Measurements from ENCODE around the gene MAP4K5. TPM values are rescaled to one million over a fixed set of nuclear protein-coding genes. Genes with fewer than 3 reads are reported as not detected.
"Not testable (repeated sequence)": the region's sequence is repeated elsewhere in the genome, so short reads cannot be mapped to it uniquely, and the experiment has no call there.

Gene MAP4K5
- 10 to 100 TPM; 16.8 to 17.8 TPM for total RNA-seq

DNA sequence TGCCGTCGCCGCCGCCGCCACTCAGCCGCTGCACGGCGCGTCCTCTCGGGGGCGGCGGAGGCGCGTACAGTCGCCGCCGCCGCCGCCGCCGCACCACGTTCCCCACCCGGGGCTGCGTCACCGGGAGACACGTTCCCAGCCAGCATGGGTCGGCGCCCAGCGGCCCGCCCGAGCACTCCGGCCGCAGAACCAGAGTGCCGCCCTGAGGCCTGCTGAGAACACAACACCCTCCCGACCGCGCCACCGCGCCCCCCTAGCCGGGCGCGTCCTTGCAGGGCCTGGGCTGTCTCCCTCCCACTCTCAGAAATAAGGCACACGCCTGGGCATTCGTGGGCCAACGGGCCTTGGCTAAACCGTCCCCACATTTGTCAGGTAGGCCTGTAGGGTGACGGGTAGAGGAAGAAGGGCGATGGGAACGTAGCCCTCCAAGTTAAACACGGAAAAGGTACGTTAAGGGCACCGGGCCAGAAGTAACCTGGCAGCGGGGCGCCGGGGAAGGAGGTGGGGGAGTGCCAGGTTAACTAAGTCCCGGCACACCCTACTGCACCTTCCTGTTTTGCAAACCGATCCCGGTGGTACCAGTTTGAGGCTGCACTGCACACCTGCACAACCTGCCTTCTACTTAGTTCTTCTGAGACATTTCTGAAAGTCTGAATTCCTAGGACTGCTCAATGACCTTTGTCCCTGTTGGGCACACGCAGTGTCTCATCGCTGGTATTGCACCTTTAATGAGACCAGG is at the start of gene MAP4K5:
Gene MAP4K5 (minus strand): TSS at position 68 of the 739 bp plus-strand sequence. CDS start 520 bp downstream, outside the sequence.
- ATAC-seq, result peak; percentile 97 to 98
- peaks cover 0 to 11% of the 10 kb centered on the region in 2 donors for H3K9me3 Mint-ChIP-seq
- peaks cover 6 to 14% of the 10 kb centered on the region in 2 donors for H3K36me3 Mint-ChIP-seq

DNA sequence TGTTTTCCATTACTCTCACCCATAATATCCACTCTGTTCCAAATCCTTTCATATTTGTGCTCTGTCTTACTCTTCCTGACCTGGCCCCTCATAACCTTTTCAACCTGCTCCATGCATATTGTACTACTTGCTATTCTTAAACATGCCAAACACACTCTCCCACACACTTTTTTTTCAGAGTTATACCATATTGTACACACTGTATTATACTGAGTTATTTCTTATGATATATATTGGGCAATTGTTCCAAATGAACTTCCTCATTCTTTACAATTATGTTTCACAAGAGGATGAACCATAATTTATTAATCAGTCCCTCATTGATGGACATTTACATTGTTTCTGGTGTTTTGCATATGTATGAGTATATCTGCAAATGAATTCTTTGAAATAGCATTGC is 46.1 kb upstream of the MAP4K5 start:
- ATAC-seq (no peak), DNase-seq (ENCODE audit: low spot score in 2 of 2) (no peak)
- Mint-ChIP-seq H3K27ac (no peak overlapping the region), H3K9me3 (no peaks in the 10 kb centered on the region), H3K36me3 (no peaks in the 10 kb centered on the region)

More for the DNA sequence above, at the start of gene MAP4K5:
- H3K27ac Mint-ChIP-seq, result peak within 1 kb of the TSS; percentile 61 to 81
- DNase-seq (ENCODE audit: low spot score in 2 of 2), result peak; percentile 86 to 87

DNA sequence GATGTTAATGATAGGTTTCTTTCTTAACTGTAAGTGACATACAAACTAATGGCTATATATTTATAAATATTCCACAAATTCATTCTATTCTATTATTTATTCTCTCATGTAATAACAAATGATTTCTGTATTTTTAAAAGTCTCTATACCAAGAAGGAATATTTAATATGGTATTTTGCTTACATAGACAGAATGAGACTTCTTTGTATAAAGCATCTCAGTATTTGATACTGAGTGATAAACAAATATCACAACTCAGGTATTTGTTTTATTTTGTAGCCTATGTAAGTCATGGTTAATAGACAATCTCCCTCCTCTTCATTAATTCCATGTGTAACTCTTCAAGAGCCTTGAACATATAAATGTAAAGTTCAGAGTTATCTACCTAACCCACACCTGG is 45.6 kb upstream of the MAP4K5 start:
- DNase-seq (ENCODE audit: low spot score in 2 of 2), result no peak
- H3K36me3 Mint-ChIP-seq, result no peaks in the 10 kb centered on the region
- H3K27ac Mint-ChIP-seq, result no peak overlapping the region
- H3K9me3 Mint-ChIP-seq, result no peaks in the 10 kb centered on the region
- no peak for ATAC-seq

DNA sequence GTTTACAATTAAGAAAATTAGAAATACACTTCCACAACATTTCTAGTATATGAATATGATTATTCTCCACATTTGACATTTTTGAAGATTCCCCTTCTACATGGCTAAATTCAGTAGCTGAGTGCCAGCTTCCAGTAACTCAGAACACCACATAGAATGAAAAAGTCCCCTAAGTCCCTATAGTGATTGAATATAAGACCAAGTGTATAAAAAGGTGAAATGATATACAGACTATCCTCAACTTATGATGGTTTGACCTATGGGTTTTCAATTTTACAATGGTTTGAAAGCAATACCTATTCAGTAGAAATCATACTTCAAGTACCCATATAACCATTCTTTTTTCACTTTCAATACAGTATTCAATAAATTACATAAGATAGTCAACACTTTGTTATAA is 43.4 kb upstream of the MAP4K5 start:
- ATAC-seq, result no peak
- H3K9me3 Mint-ChIP-seq, result peaks cover 6 to 9% of the 10 kb centered on the region in 2 donors
- H3K36me3 Mint-ChIP-seq, result peaks cover 3 to 15% of the 10 kb centered on the region in 2 donors
- H3K27ac Mint-ChIP-seq, result no peak overlapping the region
- no peak for DNase-seq (ENCODE audit: low spot score in 2 of 2)

DNA sequence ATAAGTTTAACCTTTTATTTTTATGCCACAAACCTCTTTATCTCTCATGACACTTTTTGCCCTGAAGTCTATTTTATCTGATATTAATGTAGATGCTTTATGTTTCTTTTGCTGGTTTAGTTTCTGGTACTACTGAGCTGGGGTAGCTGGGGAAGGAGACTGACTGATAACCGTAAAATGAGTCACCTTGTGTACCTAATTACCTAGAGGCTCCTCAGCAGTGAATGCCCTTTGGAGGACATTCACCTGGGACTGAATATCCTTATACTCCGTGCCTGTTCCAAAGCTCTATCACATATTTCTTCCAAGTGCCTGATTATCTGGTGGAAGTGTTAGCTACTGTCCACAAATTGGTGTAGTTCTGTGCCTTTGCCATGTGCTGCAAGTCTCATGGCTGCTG is 41.5 kb upstream of the MAP4K5 start:
- no peak overlapping the region for H3K27ac Mint-ChIP-seq
- ATAC-seq, result no peak
- peaks cover 7 to 25% of the 10 kb centered on the region in 2 donors for H3K36me3 Mint-ChIP-seq
- DNase-seq (ENCODE audit: low spot score in 2 of 2), result no peak
- peaks cover 15 to 21% of the 10 kb centered on the region in 2 donors for H3K9me3 Mint-ChIP-seq

DNA sequence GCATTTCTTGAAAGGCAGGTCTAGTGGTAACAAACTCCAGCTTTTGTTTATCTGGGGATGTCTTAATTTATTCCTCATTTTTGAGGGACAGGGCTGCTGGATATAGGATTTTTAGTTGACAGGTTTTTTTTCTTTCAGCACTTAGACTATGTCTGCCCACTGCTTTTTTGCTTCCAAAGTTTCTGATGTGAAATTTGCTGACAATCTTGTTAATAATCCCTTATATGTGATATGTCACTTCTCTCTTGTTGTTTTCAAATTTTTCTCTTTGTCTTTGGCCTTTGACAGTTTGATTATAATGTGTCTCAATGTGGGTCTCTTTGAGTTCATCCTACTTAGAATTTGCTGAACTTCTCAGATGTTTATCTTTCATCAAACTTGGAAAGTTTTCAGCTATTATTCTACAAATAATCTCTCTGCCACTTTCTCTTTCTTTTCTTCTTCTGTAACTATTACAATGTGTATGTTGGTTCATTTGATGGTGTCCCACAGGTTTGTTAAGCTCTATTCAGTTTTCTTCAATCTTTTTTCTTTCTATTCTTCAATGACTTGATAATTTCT is 37.4 kb upstream of the MAP4K5 start:
- Mint-ChIP-seq H3K36me3 (peaks cover 7 to 25% of the 10 kb centered on the region in 2 donors), H3K27ac (no peak overlapping the region), H3K9me3 (peaks cover 22 to 26% of the 10 kb centered on the region in 2 donors)
- DNase-seq (ENCODE audit: low spot score in 2 of 2) (no peak), ATAC-seq (no peak)

DNA sequence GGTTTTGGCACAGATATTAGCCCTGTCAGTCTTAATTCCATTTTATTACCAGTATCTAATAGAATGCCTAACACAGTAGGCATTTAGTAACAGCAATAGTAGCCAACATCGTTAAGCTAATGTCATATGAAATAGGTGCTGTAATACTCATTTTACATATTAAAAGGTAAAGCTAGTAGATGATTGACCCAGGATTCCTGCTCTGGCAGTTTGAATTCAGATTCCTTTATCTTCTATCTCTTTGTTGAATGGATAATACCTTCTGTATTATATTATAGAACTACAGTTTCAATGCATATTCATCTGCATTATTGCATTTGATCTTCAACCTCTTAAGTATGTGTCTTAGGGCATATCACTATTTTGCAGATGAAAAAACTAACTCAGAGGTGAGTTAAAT is 30.5 kb upstream of the MAP4K5 start:
- peaks cover 0 to 2% of the 10 kb centered on the region in 2 donors for H3K9me3 Mint-ChIP-seq
- DNase-seq (ENCODE audit: low spot score in 2 of 2), result no peak
- H3K27ac Mint-ChIP-seq, result no peak overlapping the region
- peaks cover 0 to 11% of the 10 kb centered on the region in 2 donors for H3K36me3 Mint-ChIP-seq
- no peak for ATAC-seq

DNA sequence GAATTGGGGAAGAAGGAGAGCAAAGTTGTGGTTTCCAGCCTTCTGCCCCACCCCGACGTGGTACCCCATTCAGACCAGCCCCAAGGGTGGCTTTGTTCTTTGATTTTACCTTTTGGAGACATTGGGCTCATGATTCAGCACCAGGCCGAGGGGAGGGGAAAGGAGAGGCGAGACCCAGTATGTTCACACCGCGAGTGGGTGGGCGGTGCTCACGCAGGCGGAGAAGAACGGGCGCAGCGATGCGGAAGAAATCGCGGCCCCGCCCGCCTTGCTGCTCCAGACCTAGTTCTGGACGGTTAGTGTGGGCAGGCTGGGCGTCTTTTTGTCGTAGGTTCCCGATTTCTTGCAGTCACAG is 28.5 kb upstream of the MAP4K5 start:
- peaks cover 0 to 11% of the 10 kb centered on the region in 2 donors for H3K36me3 Mint-ChIP-seq
- H3K9me3 Mint-ChIP-seq, result no peaks in the 10 kb centered on the region
- ATAC-seq (peak; percentile 75 to 78), DNase-seq (ENCODE audit: low spot score in 2 of 2) (peak; percentile 49 to 60)
- no peak overlapping the region for H3K27ac Mint-ChIP-seq

DNA sequence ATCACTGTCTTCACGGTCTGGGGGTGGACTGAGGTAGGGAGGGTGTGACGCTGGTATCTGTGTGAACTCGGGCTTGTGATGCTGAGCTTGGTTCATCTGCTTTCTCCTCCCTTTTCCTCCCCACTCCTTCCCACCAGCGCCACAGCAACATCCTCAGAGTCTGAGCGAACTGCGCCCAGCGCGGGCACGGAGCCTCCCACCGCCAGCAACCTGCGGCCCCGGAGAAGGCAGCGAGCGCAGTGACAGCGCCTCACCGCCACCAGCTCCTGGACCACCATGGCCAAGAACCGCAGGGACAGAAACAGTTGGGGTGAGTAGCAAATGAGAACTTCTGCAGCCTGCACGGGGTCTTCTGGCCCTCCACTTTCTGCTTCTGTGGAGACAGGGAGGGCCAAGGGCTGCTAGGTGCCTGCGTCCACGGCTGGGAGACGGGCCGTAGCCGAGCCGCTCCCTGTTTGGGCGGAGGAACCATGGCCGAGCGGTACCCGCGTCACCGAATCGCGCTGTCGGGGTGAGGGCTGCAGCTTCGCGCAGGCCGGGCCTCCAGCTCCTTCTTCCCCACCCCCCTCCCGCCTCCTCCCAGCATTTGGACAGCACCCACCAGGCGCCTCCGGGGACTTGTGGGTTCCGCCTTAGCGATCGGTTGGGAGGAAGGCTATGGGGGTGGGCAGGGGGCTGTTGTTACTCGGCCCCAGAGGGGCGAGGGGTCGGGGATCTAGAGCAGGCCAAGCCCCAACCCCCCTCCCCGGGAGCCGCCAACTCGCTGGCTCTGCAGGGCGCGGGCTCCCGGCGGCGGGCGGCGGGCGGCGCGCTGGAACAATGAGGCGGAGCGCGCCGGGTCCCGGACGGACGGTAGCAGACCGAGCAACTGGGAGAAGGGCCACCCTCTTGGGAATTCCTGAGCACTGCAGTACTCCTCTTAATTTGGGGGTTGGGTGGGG is 27.9 kb upstream of the MAP4K5 start, which contains the start of gene ATL1:
Gene ATL1 (plus strand): TSS at position 156 of the 941 bp plus-strand sequence. CDS start 121 bp downstream, at position 277.
- H3K36me3 Mint-ChIP-seq, result peaks cover 0 to 11% of the 10 kb centered on the region in 2 donors
- H3K27ac Mint-ChIP-seq, result no peak within 1 kb of the TSS
- ATAC-seq (peak; percentile 83), DNase-seq (ENCODE audit: low spot score in 2 of 2) (peak; percentile 53 to 54)
- no peaks in the 10 kb centered on the region for H3K9me3 Mint-ChIP-seq

DNA sequence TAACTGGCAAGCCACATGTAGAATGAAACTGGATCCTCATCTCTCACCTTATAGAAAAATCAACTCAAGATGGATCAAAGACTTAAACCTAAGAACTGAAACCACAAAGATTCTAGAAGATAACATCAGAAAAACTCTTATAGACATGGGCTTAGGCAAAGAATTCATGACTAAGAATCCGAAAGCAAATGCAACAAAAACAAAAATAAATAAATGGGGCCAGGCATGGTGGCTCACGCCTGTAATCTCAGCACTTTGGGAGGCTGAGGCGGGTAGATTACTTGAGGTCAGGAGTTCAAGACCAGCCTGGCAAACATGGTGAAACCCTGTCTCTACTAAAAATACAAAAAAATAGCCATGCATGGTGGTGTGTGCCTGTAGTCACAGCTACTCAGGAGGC is 20.4 kb upstream of the MAP4K5 start:
- H3K36me3 Mint-ChIP-seq, result peaks cover 16 to 18% of the 10 kb centered on the region in 2 donors
- H3K9me3 Mint-ChIP-seq, result peaks cover 7 to 28% of the 10 kb centered on the region in 2 donors
- not testable (repeated sequence) for ATAC-seq; H3K27ac Mint-ChIP-seq; DNase-seq (ENCODE audit: low spot score in 2 of 2)

DNA sequence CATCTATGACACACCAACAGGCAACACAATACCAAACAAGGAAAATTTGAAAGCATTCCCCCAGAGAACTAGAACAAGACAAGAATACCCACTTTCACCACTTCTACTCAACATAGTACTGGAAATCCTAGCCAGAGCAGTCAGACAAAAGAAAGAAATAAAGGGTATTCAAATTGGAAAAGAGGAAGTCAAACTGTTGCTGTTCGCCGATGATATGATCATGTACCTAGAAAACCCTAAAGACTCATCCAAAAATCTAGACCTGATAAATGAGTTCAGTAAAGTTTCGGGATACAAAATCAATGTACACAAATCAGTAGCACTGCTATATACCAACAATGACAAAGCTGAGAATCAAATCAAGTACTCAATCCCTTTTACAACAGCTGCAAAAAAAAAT is 19.5 kb upstream of the MAP4K5 start:
- ATAC-seq (no peak), DNase-seq (ENCODE audit: low spot score in 2 of 2) (no peak)
- peaks cover 7 to 28% of the 10 kb centered on the region in 2 donors for H3K9me3 Mint-ChIP-seq
- peaks cover 16 to 18% of the 10 kb centered on the region in 2 donors for H3K36me3 Mint-ChIP-seq
- no peak overlapping the region for H3K27ac Mint-ChIP-seq

DNA sequence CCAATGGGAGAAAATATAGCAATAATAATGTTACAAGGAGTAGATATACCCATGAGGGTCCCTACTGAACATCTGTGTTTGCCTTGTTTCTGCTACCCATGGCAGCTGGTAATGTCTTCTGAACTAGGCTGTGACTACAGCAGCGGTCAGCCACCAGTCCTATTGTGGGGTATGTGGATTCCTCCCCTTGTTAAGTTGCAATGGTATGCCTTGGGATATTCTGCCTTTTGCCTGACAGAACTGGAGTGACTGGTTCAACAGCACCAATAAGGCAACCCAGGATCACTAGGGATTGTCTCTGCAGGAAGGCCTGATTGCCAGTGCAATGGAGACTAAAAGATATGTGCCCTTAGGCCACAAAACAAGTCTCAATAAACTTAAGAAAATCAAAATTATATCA is 17.9 kb upstream of the MAP4K5 start:
- no peak for ATAC-seq
- H3K27ac Mint-ChIP-seq, result no peak overlapping the region
- peaks cover 7 to 28% of the 10 kb centered on the region in 2 donors for H3K9me3 Mint-ChIP-seq
- peaks cover 16 to 18% of the 10 kb centered on the region in 2 donors for H3K36me3 Mint-ChIP-seq
- DNase-seq (ENCODE audit: low spot score in 2 of 2), result no peak

DNA sequence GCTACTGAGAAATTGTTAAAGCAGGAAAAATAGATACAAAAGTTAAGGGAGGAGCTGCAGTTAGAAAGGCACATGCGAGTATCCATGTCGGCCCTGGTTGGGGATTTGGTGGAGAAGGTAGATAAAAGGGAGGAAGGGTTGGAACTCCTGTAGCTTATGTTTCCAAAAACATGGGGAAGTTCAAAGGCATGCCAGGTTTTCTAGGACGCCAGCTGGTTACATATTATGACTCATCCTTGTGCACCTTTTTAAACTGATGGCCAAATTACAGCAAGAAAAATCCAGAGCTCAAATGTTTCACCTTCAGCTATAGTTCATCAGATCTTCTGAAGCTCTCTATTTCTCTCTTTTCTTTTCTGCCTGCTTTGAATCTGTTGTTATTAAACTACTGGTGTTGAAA is 13.2 kb upstream of the MAP4K5 start:
- H3K9me3 Mint-ChIP-seq, result peaks cover under 1 to 5% of the 10 kb centered on the region in 2 donors
- no peak for DNase-seq (ENCODE audit: low spot score in 2 of 2)
- peaks cover under 1 to 9% of the 10 kb centered on the region in 2 donors for H3K36me3 Mint-ChIP-seq
- ATAC-seq, result no peak
- no peak overlapping the region for H3K27ac Mint-ChIP-seq

DNA sequence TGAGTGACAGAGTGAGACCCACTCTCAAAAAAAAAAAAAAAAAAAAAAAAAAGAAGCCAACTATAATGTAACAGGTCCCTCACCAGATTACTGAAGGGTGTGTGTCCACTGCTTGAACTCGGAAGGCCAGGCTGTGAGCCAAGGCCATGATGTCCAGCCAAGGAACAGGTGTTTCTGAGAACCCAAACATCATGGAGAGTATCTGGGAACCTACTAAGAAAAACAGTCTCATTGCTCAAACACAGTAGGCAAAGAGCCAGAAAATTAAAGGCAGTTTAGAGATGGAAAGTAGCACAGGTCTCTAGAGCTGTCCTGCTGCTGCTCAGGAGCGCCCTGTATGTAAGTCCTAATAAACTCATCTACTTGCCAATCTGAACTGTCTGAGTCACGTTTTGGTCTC is 12.5 kb upstream of the MAP4K5 start:
- no peak for DNase-seq (ENCODE audit: low spot score in 2 of 2)
- no peak for ATAC-seq
- peaks cover 0 to 3% of the 10 kb centered on the region in 2 donors for H3K9me3 Mint-ChIP-seq
- no peak overlapping the region for H3K27ac Mint-ChIP-seq
- peaks cover 0 to 8% of the 10 kb centered on the region in 2 donors for H3K36me3 Mint-ChIP-seq

DNA sequence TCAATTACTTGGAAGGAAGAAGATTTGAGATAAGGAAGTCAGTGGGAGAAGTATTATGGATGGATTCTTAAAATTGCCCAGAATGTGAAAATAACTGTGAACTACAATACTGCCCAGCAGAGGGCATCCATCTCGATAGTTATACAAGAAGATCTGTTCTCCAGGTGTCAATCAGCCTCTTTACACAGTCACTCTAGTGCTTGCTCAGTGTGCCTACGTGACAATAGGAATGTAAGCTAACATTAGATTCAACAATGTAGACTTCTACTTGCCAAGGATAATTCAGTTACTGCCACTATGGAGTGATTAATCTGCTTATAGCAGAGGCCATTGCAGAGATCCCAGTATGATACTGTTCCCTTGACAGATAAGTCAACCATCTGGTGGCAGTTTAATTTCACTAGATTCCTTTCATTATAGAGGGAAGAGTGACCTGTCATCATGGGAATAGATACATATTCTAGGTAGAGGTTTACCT is 10.6 kb upstream of the MAP4K5 start:
- DNase-seq (ENCODE audit: low spot score in 2 of 2) (peak in 1 of 2 donors; percentile 33), ATAC-seq (peak; percentile 64 to 88)
- Mint-ChIP-seq H3K36me3 (peaks cover 0 to 12% of the 10 kb centered on the region in 2 donors), H3K9me3 (peaks cover 0 to 3% of the 10 kb centered on the region in 2 donors), H3K27ac (no peak overlapping the region)

DNA sequence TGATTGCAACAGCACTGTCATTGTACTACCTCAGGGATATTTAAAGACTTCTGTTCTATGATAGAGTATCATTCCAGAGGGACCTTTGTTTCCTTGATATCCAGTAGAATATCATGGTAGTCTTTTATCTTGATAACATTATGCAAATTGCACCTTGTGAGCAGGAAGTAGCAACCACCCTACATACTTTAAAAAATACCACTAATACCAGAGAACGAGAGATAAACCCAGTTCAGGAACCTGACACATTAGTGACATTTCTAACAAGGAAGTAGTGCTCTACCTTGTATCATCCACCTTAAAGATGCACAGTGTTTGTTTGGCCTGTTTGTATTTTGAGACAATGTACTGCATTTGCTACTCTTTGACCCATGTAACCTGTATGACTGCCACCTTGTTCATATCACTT is 8.8 kb upstream of the MAP4K5 start:
- peaks cover 0 to 30% of the 10 kb centered on the region in 2 donors for H3K36me3 Mint-ChIP-seq

More for the DNA sequence above, 8.8 kb upstream of the MAP4K5 start:
- Mint-ChIP-seq H3K27ac (no peak overlapping the region), H3K9me3 (peaks cover 0 to 14% of the 10 kb centered on the region in 2 donors)
- ATAC-seq (no peak), DNase-seq (ENCODE audit: low spot score in 2 of 2) (no peak)
